HCT116 (cell line): ENCODE results near the gene FGF8.

Experiments
- ATF3 ChIP-seq: IDR thresholded peaks from 2 replicates; pipeline ENCODE4 v1.6.1; 2012
- CBX3 ChIP-seq: IDR thresholded peaks from 2 replicates; pipeline ENCODE4 v1.6.1; 2012; ENCODE audit warnings: low read depth
- CEBPB ChIP-seq: IDR thresholded peaks from 2 replicates; pipeline ENCODE4 v1.6.1; 2012; ENCODE audit warnings: low read depth
- CTCF ChIP-seq, 3 experiments: fragments of 200-600 bp in 1 of 3; sonication (generic) in 1 of 3; IDR thresholded peaks in 2 of 3; conservative IDR thresholded peaks in 1 of 3; 2 replicates each; pipeline ENCODE4 v1.5.1; 2012 to 2017; ENCODE audit warnings: low read depth in 2 of 3, low read length in 2 of 3, antibody characterized with exemption in 1 of 3, borderline replicate concordance in 1 of 3, control low read depth in 1 of 3, mild to moderate bottlenecking in 1 of 3, mixed read lengths in 1 of 3, mixed run types in 1 of 3, moderate library complexity in 1 of 3; ENCODE audit not compliant: insufficient read depth in 1 of 3
- EGR1 ChIP-seq: IDR thresholded peaks from 2 replicates; pipeline ENCODE4 v1.6.1; 2012; ENCODE audit warnings: low read depth
- ELF1 ChIP-seq: IDR thresholded peaks from 2 replicates; pipeline ENCODE4 v1.6.1; 2012; ENCODE audit warnings: low read depth, borderline replicate concordance
- EZH2 ChIP-seq: fragments of 200-600 bp; sonication (generic); IDR thresholded peaks from 2 replicates; pipeline ENCODE4 v1.6.1; 2017; ENCODE audit warnings: antibody characterized with exemption, mixed run types
- EZH2phosphoT487 ChIP-seq: fragments of 200-600 bp; IDR thresholded peaks from 2 replicates; pipeline ENCODE4 v1.6.1; 2018; ENCODE audit warnings: antibody characterized with exemption, borderline replicate concordance
- POLR2AphosphoS5 ChIP-seq: IDR thresholded peaks from 2 replicates; pipeline ENCODE4 v1.6.1; 2011; ENCODE audit warnings: mild to moderate bottlenecking, low read depth, low read length, moderate library complexity
- RAD21 ChIP-seq: IDR thresholded peaks from 2 replicates; pipeline ENCODE4 v1.6.1; 2012; ENCODE audit warnings: low read depth, mild to moderate bottlenecking
- SRF ChIP-seq: IDR thresholded peaks from 2 replicates; pipeline ENCODE4 v1.6.1; 2012; ENCODE audit warnings: low read depth
- TCF7L2 ChIP-seq: IDR thresholded peaks from 2 replicates; pipeline ENCODE4 v1.7.0; 2011; ENCODE audit warnings: borderline replicate concordance, inconsistent platforms; ENCODE audit not compliant: insufficient read depth, insufficient read length; ENCODE audit errors: extremely low read depth
- YY1 ChIP-seq: IDR thresholded peaks from 2 replicates; pipeline ENCODE4 v1.6.1; 2011; ENCODE audit warnings: low read length, low read depth, moderate library complexity, mild to moderate bottlenecking; ENCODE audit not compliant: insufficient replicate concordance; ENCODE audit errors: extremely low read depth
- ZFX ChIP-seq: fragments of 450-650 bp; IDR thresholded peaks from 2 replicates; pipeline ENCODE4 v1.6.1; 2017

DNA sequence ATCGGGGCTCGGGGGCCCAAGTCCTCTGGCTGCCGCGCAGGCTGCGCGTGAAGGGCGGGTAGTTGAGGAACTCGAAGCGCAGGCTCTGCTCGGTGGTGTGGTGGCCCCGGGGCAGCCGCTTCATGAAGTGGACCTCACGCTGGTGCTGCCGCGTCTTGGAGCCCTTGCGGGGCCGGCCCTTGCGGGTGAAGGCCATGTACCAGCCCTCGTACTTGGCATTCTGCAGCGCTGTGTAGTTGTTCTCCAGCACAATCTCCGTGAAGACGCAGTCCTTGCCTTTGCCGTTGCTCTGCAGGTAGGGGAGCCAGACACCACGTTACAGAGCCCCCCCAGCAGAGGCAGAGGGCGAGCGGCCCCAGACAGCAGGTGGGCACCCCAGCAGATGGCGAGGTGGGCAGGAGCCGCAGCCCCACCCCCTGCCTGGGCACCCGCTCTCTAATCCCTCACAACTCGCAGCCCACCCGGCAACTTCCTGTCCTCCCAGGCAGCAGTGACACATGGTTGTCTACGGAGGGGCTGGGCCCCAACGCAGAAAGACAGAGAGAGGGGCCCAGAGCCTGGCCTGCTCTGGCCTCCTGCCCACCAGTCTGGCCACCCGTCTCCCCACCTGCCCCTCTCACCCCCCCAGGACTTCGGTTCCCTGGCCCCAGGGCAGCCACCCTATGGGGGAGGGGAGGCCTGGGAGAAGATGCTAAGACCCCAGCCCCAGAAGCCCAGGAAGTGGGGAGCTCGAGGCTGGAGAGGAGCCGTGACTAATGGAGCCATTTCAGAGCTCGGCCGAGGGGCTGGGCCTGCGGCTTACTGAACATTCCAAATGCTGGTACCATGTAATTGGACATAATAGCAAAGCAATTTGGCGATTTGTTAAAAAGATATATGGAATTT, 5.3 kb downstream of the FGF8 start:
- TF ChIP-seq EZH2 (no peak), CTCF (IDR thresholded peaks at IDR 0.05 in 2 of 3, conservative IDR thresholded peaks at IDR 0.05 in 1 of 3; ENCODE audit: borderline replicate concordance in 1 of 3, insufficient read depth in 1 of 3, low read depth in 2 of 3, low read length in 2 of 3) (no peak), RAD21 (no peak), ELF1 (no peak), POLR2AphosphoS5 (no peak), EZH2phosphoT487 (no peak), TCF7L2 (no peak), ZFX (no peak), CEBPB (no peak), ATF3 (no peak), EGR1 (no peak), SRF (no peak), YY1 (no peak), CBX3 (no peak)
